Endothelial cell of umbilical vein (primary cell): ENCODE data around the gene BCAR1. TPM values are rescaled to one million over a fixed set of nuclear protein-coding genes. Genes with fewer than 3 reads are reported as not detected.

Experiments
- BruUV-seq: library from RNA; stranded (reverse); fragments of 400-500 nt; replicated peaks from 2 replicates; lab custom pipeline; 2021; lab: Mats Ljungman, UMichigan
- CTCF ChIA-PET: fragments of 300-600, 350-600 bp; sonication (Branson Sonifier 250); formaldehyde crosslinking; loops from one replicate; lab custom pipeline; 2021; ENCODE audit warnings: antibody characterized with exemption, inconsistent platforms; lab: Charles Lee
- POLR2A ChIA-PET: fragments of 300-600, 350-600 bp; sonication (Branson Sonifier 250); formaldehyde crosslinking; loops from one replicate; lab custom pipeline; 2021; ENCODE audit warnings: antibody characterized with exemption, inconsistent platforms; lab: Charles Lee
- DNase-seq: peaks from one replicate; pipeline ENCODE4 v3.0.0-alpha.2; 2011; ENCODE audit warnings: low read depth, low spot score
- FAIRE-seq: peaks from 2 replicates; lab custom pipeline; 2011; peaks lifted over from hg19 to GRCh38; lab: Jason Lieb, UNC
- H2AFZ ChIP-seq: 2 replicates; pipeline ENCODE4 v1.6.0; 2012; ENCODE audit warnings: low read depth, low read length, control low read depth, inconsistent platforms
- H3K27ac ChIP-seq: 2 replicates; pipeline ENCODE4 v1.5.1; 2011; ENCODE audit warnings: low read depth, mild to moderate bottlenecking, control low read depth, low read length, moderate library complexity; ENCODE audit not compliant: insufficient read depth
- H3K27me3 ChIP-seq, 2 experiments: 2 replicates each; pipeline versions ENCODE4 v1.6.0 to v1.6.1; 2011; ENCODE audit warnings: low read length in 2 of 2, mixed read lengths in 1 of 2; ENCODE audit not compliant: control insufficient read depth in 2 of 2, insufficient read depth in 2 of 2
- H3K36me3 ChIP-seq, 2 experiments: 2 replicates in 1 of 2; 3 replicates in 1 of 2; pipeline ENCODE4 v1.5.1; 2011; ENCODE audit warnings: low read length in 2 of 2, mild to moderate bottlenecking in 1 of 2, moderate library complexity in 1 of 2; ENCODE audit not compliant: control insufficient read depth in 2 of 2, insufficient read depth in 2 of 2; ENCODE audit errors: extremely low read depth in 1 of 2
- H3K4me1 ChIP-seq: 3 replicates; pipeline ENCODE4 v1.5.1; 2011; ENCODE audit warnings: mild to moderate bottlenecking, low read length; ENCODE audit not compliant: control insufficient read depth, insufficient read depth; ENCODE audit errors: extremely low read depth
- H3K4me2 ChIP-seq: 2 replicates; pipeline ENCODE4 v1.6.1; 2011; ENCODE audit warnings: low read length, control low read depth, mixed read lengths; ENCODE audit not compliant: insufficient read depth
- H3K4me3 ChIP-seq, 3 experiments: fragments of 200-600 bp in 1 of 3; sonication (generic), shearing (Covaris generic) in 1 of 3; replicated peaks in 1 of 3; 2 replicates each; pipeline ENCODE4 v1.5.1; 2011 to 2016; ENCODE audit warnings: control low read depth in 3 of 3, low read length in 3 of 3, mild to moderate bottlenecking in 2 of 3, inconsistent platforms in 1 of 3, low read depth in 1 of 3, moderate library complexity in 1 of 3; ENCODE audit not compliant: insufficient read depth in 1 of 3
- H3K79me2 ChIP-seq: 2 replicates; pipeline ENCODE4 v1.6.0; 2012; ENCODE audit warnings: low read length, inconsistent platforms; ENCODE audit not compliant: control insufficient read depth, insufficient read depth
- H3K9ac ChIP-seq: replicated peaks from 2 replicates; pipeline ENCODE3; 2011; ENCODE audit warnings: low read length, control low read depth; ENCODE audit not compliant: insufficient read depth; ENCODE audit errors: extremely low read depth
- H3K9me1 ChIP-seq: replicated peaks from 3 replicates; pipeline ENCODE4 v1.6.0; 2011; ENCODE audit warnings: mild to moderate bottlenecking, low read length; ENCODE audit not compliant: control insufficient read depth, insufficient read depth; ENCODE audit errors: extremely low read depth
- H3K9me3 ChIP-seq: replicated peaks from 2 replicates; pipeline ENCODE4 v1.5.1; 2012; ENCODE audit warnings: low read length, inconsistent platforms; ENCODE audit not compliant: control insufficient read depth, insufficient read depth
- H4K20me1 ChIP-seq: replicated peaks from 2 replicates; pipeline ENCODE3; 2011; ENCODE audit warnings: mild to moderate bottlenecking, low read length; ENCODE audit not compliant: control insufficient read depth, insufficient read depth; ENCODE audit errors: extremely low read depth
- CTCF ChIP-seq, 2 donors: IDR thresholded peaks; 1 replicate in 1 of 2; 2 replicates in 1 of 2; pipeline ENCODE4 v1.5.1; 2011; ENCODE audit warnings: low read length in 2 of 2, mild to moderate bottlenecking in 2 of 2, moderate library complexity in 2 of 2, control low read depth in 1 of 2, inconsistent platforms in 1 of 2, low read depth in 1 of 2; ENCODE audit not compliant: insufficient read depth in 1 of 2; ENCODE audit errors: extremely low read depth in 1 of 2
- EZH2 ChIP-seq: IDR thresholded peaks from 2 replicates; pipeline ENCODE4 v1.6.1; 2012; ENCODE audit warnings: borderline replicate concordance, low read depth, mild to moderate bottlenecking, moderate library complexity, low read length, inconsistent platforms; ENCODE audit not compliant: severe bottlenecking
- FOS ChIP-seq: IDR thresholded peaks from 2 replicates; pipeline ENCODE4 v1.6.1; 2011; ENCODE audit warnings: mild to moderate bottlenecking, low read length, moderate library complexity, borderline replicate concordance; ENCODE audit not compliant: insufficient read depth
- GATA2 ChIP-seq: IDR thresholded peaks from 2 replicates; pipeline ENCODE4 v1.7.0; 2011; ENCODE audit warnings: low read depth, mild to moderate bottlenecking, moderate library complexity, mixed read lengths, low read length; ENCODE audit not compliant: insufficient read length, insufficient read depth
- JUN ChIP-seq: IDR thresholded peaks from 2 replicates; pipeline ENCODE4 v1.6.1; 2011; ENCODE audit warnings: borderline replicate concordance, low read depth; ENCODE audit not compliant: insufficient read length, insufficient read depth
- MAX ChIP-seq: IDR thresholded peaks from 2 replicates; pipeline ENCODE4 v1.6.1; 2011; ENCODE audit not compliant: insufficient read depth, insufficient read length
- MYC ChIP-seq: IDR thresholded peaks from one replicate; pipeline ENCODE4 v1.6.1; 2011; ENCODE audit warnings: mild to moderate bottlenecking, low read depth, low read length
- POLR2A ChIP-seq: IDR thresholded peaks from 2 replicates; pipeline ENCODE4 v1.6.1; 2012; ENCODE audit warnings: low read depth, mild to moderate bottlenecking, control low read depth, low read length
- POLR2AphosphoS5 ChIP-seq: IDR thresholded peaks from 2 replicates; pipeline ENCODE4 v1.6.1; 2012; ENCODE audit warnings: low read depth, mild to moderate bottlenecking, control low read depth, low read length, moderate library complexity; ENCODE audit not compliant: insufficient read depth
- dilution Hi-C: fragments of 300-500 bp; cut with MboI; formaldehyde crosslinking; loops from one replicate; pipeline ENCODE4 v1.15.0; 2019; ENCODE audit warnings: low sequenced_read_pairs; ENCODE audit not compliant: extremely low pct_ligation_motif_present
- intact Hi-C: fragments of 100-400 bp; cut with micrococcal nuclease; formaldehyde crosslinking; loops from one replicate; pipeline ENCODE4 v1.10.0; 2022
- polyA plus RNA-seq, 4 experiments: library from polyadenylated mRNA; depleted of rRNA in 3 of 4; stranded (reverse) in 3 of 4; unstranded in 1 of 4; fragments of >200 nt; gene quantifications; 2 replicates each; pipeline versions ENCODE4 v1.2.1 to v1.2.3, GENCODE V29; 2011 to 2012; ENCODE audit warnings: missing spikeins in 1 of 4
- total RNA-seq: library from RNA; stranded (reverse); gene quantifications from 2 replicates; pipeline ENCODE4 v1.2.3, GENCODE V29; 2021

BCAR1 gene
- total and polyA plus RNA-seq, 2 donors (not counting 3 experiments of a cell fraction or from before 2014, with no cell fraction given) = 171 to 267 TPM

DNA sequence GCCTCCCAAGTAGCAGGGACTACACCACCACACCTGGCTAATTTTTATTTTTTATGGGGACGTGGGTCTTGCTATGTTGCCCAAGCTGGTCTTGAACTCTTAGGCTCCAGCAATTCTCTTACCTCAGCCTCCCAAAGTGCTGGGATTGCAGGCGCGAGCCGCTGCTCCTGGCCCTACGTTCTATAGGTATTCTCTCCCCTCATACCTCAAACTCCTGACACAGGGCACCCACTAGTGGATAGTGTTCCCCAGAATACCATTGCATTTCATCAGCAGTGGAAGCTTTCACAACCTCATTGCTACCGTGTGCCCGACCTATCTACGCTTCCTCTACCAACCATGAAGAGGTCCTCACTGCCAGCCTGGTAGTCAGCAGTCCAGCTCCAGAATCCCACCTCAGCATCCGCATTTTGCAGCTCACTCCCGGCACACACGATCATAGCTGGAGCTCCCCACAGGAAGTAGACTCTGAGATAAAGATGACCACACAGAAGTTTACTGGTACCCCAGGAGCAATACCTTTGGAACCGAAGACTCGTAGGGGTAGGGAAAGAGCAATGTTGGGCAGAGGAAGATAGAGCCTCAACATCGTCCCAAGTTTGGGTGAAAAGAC, 53.8 kb downstream of the BCAR1 start:
- intact Hi-C loops = loop anchor here (2.0 kb wide), 2 partner anchors 23 to 425 kb away; partner anchors contain the start of gene ADAT1
- Histone ChIP-seq H2AFZ (no peak overlapping the region), H3K27me3 (peaks cover 5 to 7% of the 10 kb centered on the region in 2 experiments), H3K4me2 (no peak overlapping the region), H3K4me1 (peaks cover 4% of the 10 kb centered on the region), H3K79me2 (no peaks in the 10 kb centered on the region), H3K9me3 (no peaks in the 10 kb centered on the region), H3K36me3 (no peaks in the 10 kb centered on the region), H3K9me1 (no peaks in the 10 kb centered on the region), H4K20me1 (no peaks in the 10 kb centered on the region), H3K27ac (no peak overlapping the region), H3K4me3 (no peak overlapping the region), H3K9ac (no peak overlapping the region)
- POLR2A ChIA-PET = no interaction called here
- CTCF ChIA-PET = interaction anchor here (0.7 to 7.9 kb wide), 9 partner anchors 86 to 566 kb away, joined by 3 to 186 read pairs (median 4); partner anchors contain the start of genes CFDP1, TMEM170A and ZNRF1
- DNase-seq (no peak), FAIRE-seq (no peak)
- no TSS peak for BruUV-seq
- TF ChIP-seq MYC = no peak
- TF ChIP-seq FOS = no peak
- TF ChIP-seq EZH2 = no peak
- TF ChIP-seq POLR2A = no peak
- TF ChIP-seq JUN = no peak
- no peak for TF ChIP-seq POLR2AphosphoS5
- TF ChIP-seq CTCF (IDR thresholded peaks at IDR 0.05; ENCODE audit: extremely low read depth in 1 of 2, insufficient read depth in 1 of 2, low read depth in 1 of 2, low read length in 2 of 2) = no peak
- no peak for TF ChIP-seq MAX
- no peak for TF ChIP-seq GATA2
- dilution Hi-C loops = no loop called here
